WTC11 (cell line): ENCODE results near the gene SNX20.

Source experiments
- ELF4 ChIP-seq: sonication (generic); formaldehyde crosslinking; IDR thresholded peaks from 2 replicates; pipeline ENCODE4 v1.8.1; 2022; ENCODE audit warnings: low read depth, mild to moderate bottlenecking, moderate library complexity, missing genetic modification reagents
- FOXK1 ChIP-seq: sonication (generic); formaldehyde crosslinking; IDR thresholded peaks from 2 replicates; pipeline ENCODE4 v1.8.0; 2022; ENCODE audit warnings: mild to moderate bottlenecking, moderate library complexity, missing genetic modification reagents
- SP1 ChIP-seq: sonication (generic); formaldehyde crosslinking; conservative IDR thresholded peaks from 2 replicates; pipeline ENCODE4 v1.8.1; 2022; ENCODE audit warnings: missing genetic modification reagents
- STAT6 ChIP-seq: sonication (generic); formaldehyde crosslinking; conservative IDR thresholded peaks from 2 replicates; pipeline ENCODE4 v1.8.1; 2023; ENCODE audit warnings: mild to moderate bottlenecking, low read depth, missing genetic modification reagents, moderate library complexity
- USF2 ChIP-seq: sonication (generic); formaldehyde crosslinking; IDR thresholded peaks from 2 replicates; pipeline ENCODE4 v1.8.1; 2023; ENCODE audit warnings: mild to moderate bottlenecking, missing genetic modification reagents, moderate library complexity
- TF ChIP-seq, protein P1 (sequence below): fragments of 200-600 bp; IDR thresholded peaks from 2 replicates; pipeline ENCODE4 v1.8.0; 2022; ENCODE audit warnings: antibody characterized with exemption
- TF ChIP-seq, protein P2 (sequence below): sonication (generic); formaldehyde crosslinking; IDR thresholded peaks from 2 replicates; pipeline ENCODE4 v1.8.1; 2022; ENCODE audit warnings: missing genetic modification reagents, borderline replicate concordance

- no peak for TF ChIP-seq ELF4 (CRISPR knock-in tag)
- TF ChIP-seq, protein P1, sequence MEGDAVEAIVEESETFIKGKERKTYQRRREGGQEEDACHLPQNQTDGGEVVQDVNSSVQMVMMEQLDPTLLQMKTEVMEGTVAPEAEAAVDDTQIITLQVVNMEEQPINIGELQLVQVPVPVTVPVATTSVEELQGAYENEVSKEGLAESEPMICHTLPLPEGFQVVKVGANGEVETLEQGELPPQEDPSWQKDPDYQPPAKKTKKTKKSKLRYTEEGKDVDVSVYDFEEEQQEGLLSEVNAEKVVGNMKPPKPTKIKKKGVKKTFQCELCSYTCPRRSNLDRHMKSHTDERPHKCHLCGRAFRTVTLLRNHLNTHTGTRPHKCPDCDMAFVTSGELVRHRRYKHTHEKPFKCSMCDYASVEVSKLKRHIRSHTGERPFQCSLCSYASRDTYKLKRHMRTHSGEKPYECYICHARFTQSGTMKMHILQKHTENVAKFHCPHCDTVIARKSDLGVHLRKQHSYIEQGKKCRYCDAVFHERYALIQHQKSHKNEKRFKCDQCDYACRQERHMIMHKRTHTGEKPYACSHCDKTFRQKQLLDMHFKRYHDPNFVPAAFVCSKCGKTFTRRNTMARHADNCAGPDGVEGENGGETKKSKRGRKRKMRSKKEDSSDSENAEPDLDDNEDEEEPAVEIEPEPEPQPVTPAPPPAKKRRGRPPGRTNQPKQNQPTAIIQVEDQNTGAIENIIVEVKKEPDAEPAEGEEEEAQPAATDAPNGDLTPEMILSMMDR = no peak
- no peak for TF ChIP-seq STAT6 (CRISPR knock-in tag)
- TF ChIP-seq, protein P2, sequence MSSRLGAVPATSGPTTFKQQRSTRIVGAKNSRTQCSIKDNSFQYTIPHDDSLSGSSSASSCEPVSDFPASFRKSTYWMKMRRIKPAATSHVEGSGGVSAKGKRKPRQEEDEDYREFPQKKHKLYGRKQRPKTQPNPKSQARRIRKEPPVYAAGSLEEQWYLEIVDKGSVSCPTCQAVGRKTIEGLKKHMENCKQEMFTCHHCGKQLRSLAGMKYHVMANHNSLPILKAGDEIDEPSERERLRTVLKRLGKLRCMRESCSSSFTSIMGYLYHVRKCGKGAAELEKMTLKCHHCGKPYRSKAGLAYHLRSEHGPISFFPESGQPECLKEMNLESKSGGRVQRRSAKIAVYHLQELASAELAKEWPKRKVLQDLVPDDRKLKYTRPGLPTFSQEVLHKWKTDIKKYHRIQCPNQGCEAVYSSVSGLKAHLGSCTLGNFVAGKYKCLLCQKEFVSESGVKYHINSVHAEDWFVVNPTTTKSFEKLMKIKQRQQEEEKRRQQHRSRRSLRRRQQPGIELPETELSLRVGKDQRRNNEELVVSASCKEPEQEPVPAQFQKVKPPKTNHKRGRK (CRISPR knock-in tag) = no peak
- TF ChIP-seq USF2 (CRISPR knock-in tag) = no peak
- no peak for TF ChIP-seq SP1 (CRISPR knock-in tag)
- TF ChIP-seq FOXK1 = no peak
These were observed 24.5 kb upstream of the SNX20 start for GRCh38 chr16:50705436-50706110.
